NCI-H1694 treated with DMSO at 0.1 percent for 48 hours (cell line): ENCODE measurements around the gene BAZ1B.
"Not testable (repeated sequence)": the region's sequence is repeated elsewhere in the genome, so short reads cannot be mapped to it uniquely, and the experiment has no call there.

Source experiments
- DNase-seq: peaks from one replicate; lab custom pipeline; 2025; lab: John Stamatoyannopoulos, UW

The BAZ1B gene

GRCh38 chr7:73429215-73429614 lies 92.9 kb downstream of the BAZ1B start:
- no peak for DNase-seq

DNA sequence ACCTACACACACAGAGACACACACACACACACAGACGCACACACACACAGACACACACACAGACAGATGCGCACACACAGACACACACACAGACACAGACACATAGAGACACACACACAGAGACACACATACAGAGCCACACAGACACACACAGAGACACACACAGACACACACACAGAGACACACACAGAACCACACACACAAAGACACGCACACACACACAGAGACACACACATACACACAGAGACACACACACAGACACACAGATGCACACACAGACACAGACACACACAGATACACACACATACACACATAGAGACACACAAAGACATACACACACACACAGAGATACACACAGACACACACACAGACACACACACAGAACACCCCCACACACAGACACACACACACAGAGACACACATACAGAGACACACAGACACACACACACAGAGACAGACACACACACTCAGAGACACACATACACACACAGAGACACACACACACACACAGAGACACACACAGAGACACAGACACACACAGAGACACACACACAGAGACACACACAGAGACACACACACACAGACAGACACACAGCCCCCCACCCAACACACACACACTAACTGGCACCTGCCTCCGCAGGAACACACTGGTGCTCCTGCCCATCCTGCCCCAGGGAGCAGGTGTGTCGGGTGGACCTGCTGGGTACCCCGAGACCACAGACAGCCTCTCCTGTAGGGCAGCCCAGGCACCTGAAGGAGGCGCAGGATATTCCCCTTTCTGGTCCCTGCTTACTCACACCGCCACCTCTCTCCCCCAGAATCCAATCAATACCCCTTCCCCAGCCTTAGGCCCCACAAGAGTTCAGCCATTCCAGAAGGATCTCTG lies 93.9 kb downstream of the BAZ1B start:
- DNase-seq = no peak

DNA sequence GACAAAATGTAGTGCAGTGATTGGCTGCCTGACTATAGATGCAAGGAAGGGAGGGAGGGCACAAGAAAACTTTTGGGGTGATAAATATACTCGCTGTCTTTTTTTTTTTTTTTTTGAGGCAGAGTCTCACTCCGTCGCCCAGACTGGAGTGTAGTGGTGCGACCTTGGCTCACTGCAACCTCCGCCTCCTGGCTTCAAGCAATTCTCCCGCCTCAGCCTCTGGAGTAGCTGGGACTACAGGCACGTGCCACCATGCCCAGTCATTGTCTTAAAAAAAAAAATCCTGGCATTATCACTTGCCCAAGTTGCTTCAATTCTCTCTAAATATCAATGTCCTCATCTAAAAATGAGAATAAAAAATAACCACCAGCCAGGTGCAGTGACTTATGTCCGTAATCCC lies 96.1 kb downstream of the BAZ1B start:
- no peak for DNase-seq

DNA sequence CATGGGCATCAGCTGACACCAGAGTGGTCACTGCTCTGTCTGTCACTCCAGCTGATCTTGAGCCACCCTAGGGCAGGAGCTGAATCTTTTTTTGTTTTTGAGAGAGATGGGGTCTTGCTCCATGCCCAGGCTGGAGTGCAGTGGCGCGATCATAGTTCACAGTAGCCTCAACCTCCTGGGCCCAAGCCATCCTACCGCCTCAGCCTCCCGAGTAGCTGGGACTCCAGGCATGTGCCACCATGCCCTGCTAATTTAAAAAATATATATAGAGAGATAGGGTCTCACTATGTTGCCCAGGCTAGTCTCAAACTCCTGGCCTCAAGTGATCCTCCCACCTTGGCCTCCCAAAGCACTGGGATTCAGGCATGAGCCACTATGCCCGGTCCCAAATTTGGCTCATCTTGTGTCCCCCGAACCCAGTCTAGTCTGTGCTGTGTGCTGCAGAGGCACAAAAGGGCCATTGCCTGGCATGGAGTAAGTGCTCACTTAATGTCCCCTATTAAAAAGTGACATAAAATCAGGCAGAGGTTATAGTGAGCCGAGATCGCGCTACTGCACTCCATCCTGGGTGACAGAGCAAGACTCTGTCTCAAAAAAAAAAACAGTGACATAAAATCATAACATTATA lies 96.6 kb downstream of the BAZ1B start:
- DNase-seq = no peak

DNA sequence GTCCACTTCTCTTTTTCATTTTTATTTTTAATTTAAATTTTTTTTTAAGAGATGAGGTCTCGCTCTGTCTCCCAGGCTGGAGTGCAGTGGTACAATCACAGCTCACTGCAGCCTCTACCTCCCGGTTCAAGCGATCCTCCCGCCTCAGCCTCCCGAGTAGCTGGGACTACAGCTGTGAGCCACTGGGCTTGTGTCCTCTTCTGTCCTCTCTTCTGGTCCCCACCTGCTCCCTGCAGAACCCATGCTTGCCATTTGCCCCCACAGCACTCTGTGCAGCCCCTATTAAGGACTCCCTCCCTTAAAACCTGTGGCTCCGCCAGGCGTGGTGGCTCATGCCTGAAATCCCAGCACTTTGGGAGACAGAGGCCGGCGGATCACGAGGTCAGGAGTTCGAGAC lies 97.6 kb downstream of the BAZ1B start:
- DNase-seq = no peak

DNA sequence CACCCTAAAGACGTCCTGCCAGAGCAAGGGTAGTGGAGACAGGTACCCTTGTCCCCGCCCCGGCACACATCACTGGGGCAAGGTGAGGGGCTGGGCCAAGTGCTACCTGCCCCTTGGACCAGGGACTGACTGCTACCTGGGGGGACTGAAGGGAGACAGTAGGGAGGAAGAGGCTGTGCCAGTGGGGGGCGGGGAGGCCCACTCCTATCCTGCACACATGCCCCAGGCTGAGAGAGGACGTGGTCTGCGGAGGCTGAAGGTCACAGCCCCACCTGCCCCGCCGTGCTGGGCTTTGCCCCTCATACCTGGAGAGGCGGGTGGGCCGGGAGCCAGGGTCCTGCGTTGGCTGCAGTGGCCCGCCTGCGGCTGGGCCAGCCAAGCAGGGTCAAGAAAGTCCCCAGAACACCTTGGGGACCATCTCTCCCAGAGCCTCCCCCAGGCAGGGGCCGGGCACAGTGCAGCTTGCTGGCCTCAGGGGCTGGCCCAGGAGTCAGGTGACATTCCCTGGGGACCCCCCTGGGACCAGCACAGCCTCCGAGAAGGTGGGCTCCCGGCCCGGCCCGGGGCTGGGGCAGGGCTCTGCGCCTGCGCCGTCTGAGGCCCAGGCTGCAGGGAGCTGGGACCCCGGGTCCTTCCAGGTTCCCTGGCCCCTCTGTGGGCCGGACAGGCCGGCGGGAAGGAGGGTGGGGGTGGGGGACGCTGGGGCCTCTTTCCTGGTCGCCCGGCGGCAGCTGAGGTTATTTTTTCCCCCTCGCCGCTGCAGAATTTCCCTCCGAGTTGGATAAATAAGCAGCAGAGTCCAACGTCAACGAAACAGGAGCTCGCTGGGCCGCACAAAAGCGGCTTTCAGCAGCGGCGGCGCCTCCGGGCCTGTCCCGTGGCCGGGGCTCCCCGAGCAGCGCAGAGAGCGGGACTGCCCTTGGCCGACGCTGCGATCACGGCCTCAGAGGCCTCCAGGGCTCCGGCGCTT lies 98.3 kb downstream of the BAZ1B start:
- DNase-seq = no peak

GRCh38 chr7:73420610-73421009 lies 101.5 kb downstream of the BAZ1B start:
- DNase-seq = not testable (repeated sequence)

DNA sequence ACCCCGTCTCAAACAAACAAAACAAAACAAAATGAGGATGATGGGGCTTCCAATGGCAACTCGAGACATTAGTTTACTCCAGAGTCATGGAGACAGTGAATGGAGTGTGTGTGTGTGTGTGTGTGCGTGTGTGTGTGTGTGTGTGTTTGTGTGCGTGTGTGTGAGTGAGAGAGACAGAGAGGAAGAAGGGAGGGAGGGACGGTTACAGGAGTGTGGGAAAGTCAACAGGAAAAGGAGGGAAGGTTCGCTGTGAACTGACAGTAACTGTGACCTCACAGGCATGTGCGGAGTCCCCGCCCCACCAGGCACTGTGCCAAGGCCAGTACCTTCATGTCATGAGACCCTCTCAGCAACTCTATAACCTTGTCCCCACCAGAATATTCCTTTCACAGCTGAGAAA lies 102.1 kb downstream of the BAZ1B start:
- not testable (repeated sequence) for DNase-seq

DNA sequence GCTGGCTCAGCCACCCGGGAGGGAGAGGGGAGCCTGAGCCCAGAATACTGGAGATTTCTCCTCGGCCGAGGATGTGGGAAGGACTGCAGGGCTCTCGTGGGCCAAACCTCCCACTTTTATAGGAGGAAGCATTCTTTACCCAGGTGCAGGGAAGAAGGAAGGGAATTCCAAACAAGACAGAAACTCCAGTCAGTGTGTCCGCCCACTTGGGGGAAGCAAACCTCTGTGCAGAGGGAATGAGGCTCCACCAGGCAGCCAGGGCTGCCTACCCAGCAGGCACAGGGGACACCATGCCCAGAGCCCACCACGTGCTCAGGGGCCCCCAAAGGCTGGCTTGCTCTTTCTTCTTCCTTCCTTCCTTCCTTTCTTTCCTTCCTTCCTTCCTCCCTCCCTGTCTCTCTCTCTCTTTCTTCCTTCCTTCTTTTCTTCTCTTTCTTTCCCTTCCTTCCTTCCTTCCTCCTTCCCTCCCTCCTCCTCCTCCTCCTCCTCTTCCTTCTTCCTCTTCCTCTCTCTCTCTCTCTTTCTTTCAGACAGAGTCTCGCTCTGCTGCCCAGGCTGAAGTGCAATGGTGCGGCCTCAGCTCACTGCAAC lies 103.9 kb downstream of the BAZ1B start:
- no peak for DNase-seq

- DNase-seq = not testable (repeated sequence)
These were observed 111.5 kb downstream of the BAZ1B start for GRCh38 chr7:73410541-73411131.

GRCh38 chr7:73404860-73405259 lies 117.2 kb downstream of the BAZ1B start:
- not testable (repeated sequence) for DNase-seq

DNA sequence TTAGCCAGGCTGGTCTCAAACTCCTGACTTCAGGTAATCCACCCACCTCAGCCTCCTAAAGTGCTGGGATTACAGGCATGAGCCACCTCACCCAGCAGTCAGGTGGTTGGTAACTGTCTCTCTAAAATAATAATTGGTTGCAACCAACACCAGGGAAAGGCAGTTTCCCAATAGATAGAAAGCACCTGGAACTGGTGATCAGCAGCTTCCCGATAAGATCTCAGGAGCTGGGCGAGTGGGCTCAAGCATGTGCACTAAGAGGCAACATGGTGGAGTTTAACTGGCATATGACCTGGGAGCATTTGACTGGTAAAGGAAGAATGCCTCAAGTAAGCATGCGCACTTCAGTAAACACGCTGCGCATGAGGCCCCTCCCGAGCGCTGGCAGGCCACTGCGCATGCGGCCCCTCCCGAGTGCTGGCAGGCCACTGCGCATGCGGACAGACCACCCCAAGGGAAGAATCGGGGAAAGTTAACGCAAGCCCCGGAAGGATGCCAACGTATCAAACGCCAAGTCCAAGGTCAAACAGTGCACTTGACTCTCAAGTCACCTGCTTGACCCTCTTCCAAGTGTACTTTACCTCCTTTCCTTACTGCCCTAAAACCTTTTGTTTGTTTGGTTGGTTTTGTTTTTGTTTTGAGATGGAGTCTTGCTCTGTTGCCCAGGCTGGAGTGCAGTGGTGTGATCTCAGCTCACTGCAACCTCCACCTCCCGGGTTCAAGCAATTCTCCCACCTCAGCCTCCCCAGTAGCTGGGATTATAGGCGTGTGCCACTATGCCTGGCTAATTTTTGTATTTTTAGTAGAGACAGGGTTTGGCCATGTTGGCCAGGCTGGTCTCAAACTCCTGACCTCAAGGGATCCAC lies 122.7 kb downstream of the BAZ1B start:
- DNase-seq = not testable (repeated sequence)

DNA sequence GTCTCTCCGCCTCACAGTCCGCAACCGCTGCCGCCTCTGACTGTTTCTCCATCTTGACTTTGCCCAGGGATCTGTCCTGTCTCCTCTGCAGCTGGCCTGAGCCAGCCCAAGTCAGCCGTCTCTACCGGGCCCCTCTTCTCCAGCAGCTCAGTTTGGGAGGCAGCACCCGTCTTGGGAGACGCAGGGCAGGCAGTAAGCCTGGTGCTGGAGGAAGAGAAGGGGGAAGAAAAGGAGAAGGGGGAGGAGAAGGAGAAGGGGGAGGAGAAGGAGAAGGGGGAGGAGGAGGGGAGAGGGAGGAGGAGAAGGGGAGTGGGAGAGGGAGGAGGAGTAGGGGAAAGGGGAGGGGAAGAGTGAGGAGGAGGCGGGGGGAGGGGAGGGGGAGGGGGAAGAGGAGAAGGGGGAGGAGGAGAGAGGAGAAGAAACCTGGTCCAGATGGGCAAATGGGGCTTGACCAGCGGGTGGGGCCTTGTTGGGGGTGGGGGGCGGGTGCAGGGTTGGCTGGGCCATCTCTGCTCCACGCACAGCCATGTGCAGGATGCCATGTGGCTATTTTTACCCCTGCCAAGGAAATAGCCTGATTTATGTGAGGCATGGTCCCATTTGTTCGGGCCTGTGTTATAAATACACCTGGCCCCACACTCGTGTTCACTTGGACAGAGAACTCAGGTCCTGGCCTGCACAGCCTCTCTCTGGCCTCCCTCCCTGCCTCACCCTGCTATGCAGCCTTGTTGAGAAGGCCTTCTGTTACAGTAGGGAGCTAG lies 124.4 kb downstream of the BAZ1B start:
- no peak for DNase-seq

DNA sequence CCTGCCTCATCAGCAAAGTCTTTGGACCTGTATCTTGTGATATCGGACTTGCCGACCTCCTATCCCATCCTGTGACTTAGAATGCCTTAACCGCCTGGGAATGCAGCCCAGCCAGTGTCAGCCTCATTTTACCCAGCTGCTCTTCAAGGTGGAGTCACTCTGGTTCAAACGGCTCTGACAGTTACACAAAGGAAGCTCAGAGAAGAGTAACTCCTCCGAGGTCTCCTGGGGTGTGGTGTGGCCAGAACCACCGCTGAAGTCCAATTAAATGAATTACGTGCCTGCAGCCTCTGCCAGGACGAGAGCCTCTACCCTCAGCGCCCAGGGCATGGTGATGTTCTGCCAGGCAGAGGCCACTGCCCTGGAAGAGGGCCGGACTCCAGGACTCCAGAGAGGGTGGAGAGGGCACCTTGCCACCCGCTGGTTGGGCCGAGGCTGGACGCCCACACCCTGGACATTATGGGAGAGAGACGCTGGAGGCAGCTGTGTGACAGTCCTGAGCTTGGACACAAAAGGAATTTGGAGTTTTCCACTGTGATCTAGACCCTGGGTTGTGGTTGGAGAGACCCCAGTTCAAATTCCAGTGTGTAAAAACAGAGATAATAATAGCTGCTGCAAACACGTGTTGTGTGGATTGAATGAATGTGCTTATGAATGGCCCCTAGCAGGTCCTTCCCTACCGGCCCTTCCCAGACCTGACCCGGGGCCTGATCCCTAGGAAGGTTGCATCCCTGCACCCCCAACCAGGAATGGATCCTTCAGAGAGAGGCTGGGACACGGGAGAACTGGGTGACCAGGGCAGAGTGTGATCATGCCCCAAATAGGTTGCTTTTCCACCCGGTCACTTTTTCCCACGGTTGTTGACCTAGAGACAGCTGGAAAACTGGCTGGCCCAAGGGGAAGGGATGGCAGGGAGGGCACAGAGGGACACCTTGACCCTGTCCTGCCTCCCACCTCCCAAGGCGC lies 126.3 kb downstream of the BAZ1B start:
- DNase-seq = no peak

- DNase-seq = no peak
These were observed 127.7 kb downstream of the BAZ1B start for GRCh38 chr7:73394422-73394821.

- no peak for DNase-seq
These were observed 130.7 kb downstream of the BAZ1B start for GRCh38 chr7:73391396-73391795.
